Measurements from ENCODE around the gene NFU1. TPM values are rescaled to one million over a fixed set of nuclear protein-coding genes. Genes with fewer than 3 reads are reported as not detected.
"Not testable (repeated sequence)": the region's sequence is repeated elsewhere in the genome, so short reads cannot be mapped to it uniquely, and the experiment has no call there.

The NFU1 gene
- total RNA-seq, 1 donor from 2014 or later = 32.3 TPM

DNA sequence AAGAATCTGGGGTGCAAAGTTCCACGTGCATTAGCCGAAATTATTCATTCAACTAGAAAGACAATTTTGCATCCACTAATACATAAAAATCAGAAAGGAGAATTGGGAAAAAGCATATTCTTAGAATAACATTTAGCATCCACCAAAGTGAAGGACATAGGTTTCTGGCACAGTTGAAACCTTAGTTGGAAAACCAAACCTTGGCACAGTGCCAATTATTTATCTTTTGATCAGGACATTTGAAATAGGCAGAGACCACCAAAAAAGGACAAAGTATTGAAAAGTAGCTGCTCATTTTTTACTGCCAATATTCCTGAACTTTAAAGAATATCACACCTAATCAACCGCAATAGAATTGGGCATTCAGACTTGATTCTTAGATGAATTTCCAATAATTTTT, 25.5 kb upstream of the NFU1 start:
- intact Hi-C loops (cut with micrococcal nuclease) = no loop called here
- Mint-ChIP-seq H3K4me1 (peaks cover 9% of the 10 kb centered on the region), H3K4me3 (no peak overlapping the region), H3K27ac (no peak overlapping the region), H3K27me3 (no peaks in the 10 kb centered on the region), H3K36me3 (ENCODE audit: low read depth) (peaks cover 45% of the 10 kb centered on the region), H3K9me3 (no peaks in the 10 kb centered on the region)
- no peak for DNase-seq

DNA sequence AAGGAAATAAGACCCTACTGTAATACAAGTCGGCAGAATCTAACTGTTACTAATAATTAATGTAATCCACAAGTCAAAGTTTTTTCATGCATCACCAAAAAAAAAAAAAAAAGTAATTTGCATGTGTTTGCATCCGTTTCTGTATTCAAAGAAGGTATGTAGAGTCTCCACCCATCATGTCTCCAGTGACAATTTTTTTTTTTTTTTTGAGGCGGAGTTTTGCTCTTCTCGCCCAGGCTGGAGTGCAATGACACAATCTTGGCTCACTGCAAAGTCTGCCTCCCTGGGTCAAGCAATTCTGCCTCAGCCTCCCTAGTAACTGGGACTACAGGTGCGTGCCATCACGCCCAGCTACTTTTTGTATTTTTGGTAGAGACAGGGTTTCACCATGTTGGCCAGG, 24.2 kb upstream of the NFU1 start:
- no peaks in the 10 kb centered on the region for H3K27me3 Mint-ChIP-seq
- intact Hi-C loops (cut with micrococcal nuclease) = no loop called here
- H3K36me3 Mint-ChIP-seq (ENCODE audit: low read depth) = peaks cover 39% of the 10 kb centered on the region
- peaks cover 10% of the 10 kb centered on the region for H3K4me1 Mint-ChIP-seq
- H3K27ac Mint-ChIP-seq = no peak overlapping the region
- H3K9me3 Mint-ChIP-seq = no peaks in the 10 kb centered on the region
- H3K4me3 Mint-ChIP-seq = no peak overlapping the region
- DNase-seq = no peak

DNA sequence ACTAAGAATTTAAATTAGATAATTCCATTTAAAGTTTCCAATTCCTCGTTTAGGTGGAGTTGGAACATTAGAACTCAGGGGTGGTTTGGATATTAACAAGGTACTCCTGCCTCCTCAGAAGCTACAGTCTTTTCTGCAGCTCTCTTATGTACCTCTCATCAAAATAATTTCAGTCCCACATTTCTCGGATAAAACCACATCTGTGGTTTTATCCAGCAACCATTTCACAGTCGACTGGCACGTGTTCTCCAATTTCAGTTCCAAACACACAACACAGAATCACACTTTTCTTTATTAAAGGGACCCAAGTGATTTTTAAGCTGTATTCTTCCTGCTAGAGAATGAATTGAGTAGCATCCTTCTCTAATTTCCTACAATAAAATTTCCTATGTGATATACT, 22.7 kb upstream of the NFU1 start:
- Mint-ChIP-seq H3K36me3 (ENCODE audit: low read depth) (peaks cover 25% of the 10 kb centered on the region), H3K27ac (no peak overlapping the region), H3K27me3 (no peaks in the 10 kb centered on the region), H3K4me1 (peaks cover 8% of the 10 kb centered on the region), H3K9me3 (no peaks in the 10 kb centered on the region), H3K4me3 (no peak overlapping the region)
- DNase-seq = no peak
- intact Hi-C loops (cut with micrococcal nuclease) = no loop called here

DNA sequence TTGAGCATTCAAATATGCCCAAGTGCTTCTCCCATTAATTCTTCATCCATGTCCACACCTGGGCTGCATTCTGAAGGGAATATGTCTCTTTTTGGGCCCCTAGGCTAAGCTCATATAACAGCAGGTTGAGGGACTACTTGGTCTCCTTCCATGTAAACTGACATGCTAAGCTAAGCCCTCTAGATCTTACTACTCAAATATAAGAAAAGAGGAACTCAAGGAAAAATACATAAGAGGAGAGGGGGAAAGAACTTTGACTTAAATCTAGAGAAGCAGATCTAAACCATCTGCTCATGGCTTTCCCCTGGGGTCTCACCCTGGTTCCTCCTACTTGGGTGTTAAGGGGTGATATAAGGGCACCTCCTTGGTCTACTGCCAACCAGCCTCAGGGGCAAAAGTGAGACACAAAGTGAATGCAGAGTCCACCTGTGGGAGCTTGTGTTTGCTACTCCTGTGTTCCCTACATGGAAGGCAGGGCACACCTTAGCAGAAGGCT, 19.8 kb upstream of the NFU1 start:
- Mint-ChIP-seq H3K4me1 (peaks cover 19% of the 10 kb centered on the region), H3K27ac (no peak overlapping the region), H3K4me3 (no peak overlapping the region), H3K27me3 (peaks cover 4% of the 10 kb centered on the region), H3K36me3 (ENCODE audit: low read depth) (peaks cover 13% of the 10 kb centered on the region), H3K9me3 (no peaks in the 10 kb centered on the region)
- intact Hi-C loops (cut with micrococcal nuclease) = no loop called here
- no peak for DNase-seq

DNA sequence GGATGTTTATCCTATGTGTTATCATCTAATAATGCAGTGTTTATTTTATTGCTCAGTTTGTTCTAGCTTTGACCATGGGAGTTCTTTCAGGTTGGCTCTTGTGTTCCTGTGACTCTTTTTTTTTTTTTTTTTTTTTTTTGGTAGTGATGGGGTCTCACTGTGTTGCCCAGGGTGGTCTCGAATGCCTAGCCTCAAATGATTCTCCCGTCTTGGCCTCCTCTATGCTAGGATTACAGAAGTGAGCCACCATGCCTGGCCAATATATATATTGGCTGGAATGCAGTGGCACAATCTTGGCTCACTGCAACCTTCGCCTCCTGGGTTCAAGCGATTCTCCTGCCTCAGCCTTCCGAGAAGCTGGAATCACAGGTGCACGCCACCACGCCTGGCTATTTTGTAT, 18.9 kb upstream of the NFU1 start:
- Mint-ChIP-seq H3K4me1 (peaks cover 17% of the 10 kb centered on the region), H3K27me3 (peaks cover 4% of the 10 kb centered on the region), H3K27ac (no peak overlapping the region), H3K9me3 (no peaks in the 10 kb centered on the region), H3K36me3 (ENCODE audit: low read depth) (peaks cover 5% of the 10 kb centered on the region), H3K4me3 (no peak overlapping the region)
- DNase-seq = no peak
- intact Hi-C loops (cut with micrococcal nuclease) = no loop called here

DNA sequence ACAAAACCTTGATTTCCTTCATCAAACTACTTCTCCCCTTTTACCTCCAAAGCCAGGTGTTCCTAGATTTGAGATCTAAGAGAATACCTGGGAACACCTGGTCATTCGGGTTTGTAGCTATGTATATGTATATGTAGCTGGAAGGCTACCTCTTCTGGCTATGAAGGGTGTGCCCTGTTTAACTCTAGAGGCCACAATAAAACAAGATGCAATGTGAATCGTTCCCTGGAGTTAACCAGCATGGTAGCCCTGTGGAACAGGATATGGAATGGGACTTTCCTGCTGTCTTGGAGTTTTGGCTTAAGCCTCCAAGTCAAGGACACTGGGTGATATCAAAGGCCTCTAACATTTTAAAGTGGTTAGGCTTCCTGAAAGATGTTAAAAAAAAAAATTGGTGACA, 17.7 kb upstream of the NFU1 start:
- peaks cover 1% of the 10 kb centered on the region for H3K36me3 Mint-ChIP-seq (ENCODE audit: low read depth)
- no peak overlapping the region for H3K4me3 Mint-ChIP-seq
- intact Hi-C loops (cut with micrococcal nuclease) = no loop called here
- H3K4me1 Mint-ChIP-seq = peaks cover 17% of the 10 kb centered on the region
- no peaks in the 10 kb centered on the region for H3K9me3 Mint-ChIP-seq
- no peak for DNase-seq
- H3K27ac Mint-ChIP-seq = no peak overlapping the region
- H3K27me3 Mint-ChIP-seq = peaks cover 4% of the 10 kb centered on the region

DNA sequence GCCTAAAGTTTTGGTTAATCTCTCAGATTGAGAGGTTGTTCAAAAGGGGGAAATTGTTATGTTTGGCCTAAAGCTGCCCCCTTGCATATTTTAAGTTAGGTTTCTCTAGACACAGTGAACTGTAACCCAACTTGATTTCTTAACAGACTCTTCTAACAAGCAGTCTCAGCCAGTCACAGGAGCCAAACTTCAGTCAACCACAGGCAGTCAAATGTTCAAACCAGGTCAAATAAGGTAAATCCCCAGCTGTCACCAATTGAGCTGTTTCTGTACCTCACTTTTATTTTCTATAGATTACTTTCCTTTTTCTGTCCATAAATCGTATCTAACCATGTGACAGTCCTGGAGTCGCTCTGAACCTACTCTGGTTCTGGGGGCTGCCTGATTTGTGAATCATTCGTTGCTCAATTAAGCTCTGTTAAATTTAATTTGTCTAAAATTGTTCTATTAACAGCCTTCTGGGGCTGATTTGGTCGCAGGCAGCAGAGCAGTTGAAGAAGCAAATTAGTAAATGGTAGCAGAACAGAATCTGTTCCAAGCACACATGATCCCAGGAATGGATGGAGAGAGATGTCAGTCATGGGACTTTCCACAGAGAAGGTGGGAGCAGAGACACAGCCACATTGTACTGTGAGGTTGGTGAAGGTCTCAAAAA, 16.4 kb upstream of the NFU1 start:
- Mint-ChIP-seq H3K4me3 (no peak overlapping the region), H3K9me3 (no peaks in the 10 kb centered on the region)

DNA sequence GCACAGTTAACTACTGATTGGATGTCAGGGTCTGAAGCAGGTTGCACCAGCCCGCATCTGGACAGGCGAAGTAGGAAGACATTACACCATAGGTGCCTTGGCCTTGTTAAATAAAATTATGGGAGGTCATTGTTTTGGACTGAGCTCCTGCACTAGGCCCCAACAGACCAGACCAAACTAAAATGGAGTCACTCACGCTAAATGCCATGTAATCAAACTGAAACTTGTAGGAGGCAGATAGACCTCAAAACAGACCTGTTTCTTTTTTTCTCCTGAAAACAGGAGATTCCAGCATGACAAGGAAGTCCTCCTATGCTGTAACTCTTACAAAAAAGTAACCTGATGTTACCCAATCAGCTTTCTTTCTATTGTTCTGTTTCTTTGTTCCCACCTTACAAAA, 15.5 kb upstream of the NFU1 start:
- peaks cover 17% of the 10 kb centered on the region for H3K4me1 Mint-ChIP-seq
- no peaks in the 10 kb centered on the region for H3K36me3 Mint-ChIP-seq (ENCODE audit: low read depth)
- H3K27ac Mint-ChIP-seq = no peak overlapping the region
- DNase-seq = no peak
- H3K9me3 Mint-ChIP-seq = no peaks in the 10 kb centered on the region
- intact Hi-C loops (cut with micrococcal nuclease) = loop anchor here (1.0 to 2.0 kb wide), 2 partner anchors 15 to 56 kb away; partner anchors contain the start of gene NFU1
- no peak overlapping the region for H3K4me3 Mint-ChIP-seq
- peaks cover 7% of the 10 kb centered on the region for H3K27me3 Mint-ChIP-seq

More for the DNA sequence above, 16.4 kb upstream of the NFU1 start:
- intact Hi-C loops (cut with micrococcal nuclease) = loop anchor here (1.0 to 2.0 kb wide), 2 partner anchors 16 to 55 kb away; partner anchors contain the start of gene NFU1
- no peak for DNase-seq
- peaks cover 17% of the 10 kb centered on the region for H3K4me1 Mint-ChIP-seq
- peaks cover 4% of the 10 kb centered on the region for H3K27me3 Mint-ChIP-seq
- H3K27ac Mint-ChIP-seq = peak overlapping the region; percentile 35
- no peaks in the 10 kb centered on the region for H3K36me3 Mint-ChIP-seq (ENCODE audit: low read depth)

DNA sequence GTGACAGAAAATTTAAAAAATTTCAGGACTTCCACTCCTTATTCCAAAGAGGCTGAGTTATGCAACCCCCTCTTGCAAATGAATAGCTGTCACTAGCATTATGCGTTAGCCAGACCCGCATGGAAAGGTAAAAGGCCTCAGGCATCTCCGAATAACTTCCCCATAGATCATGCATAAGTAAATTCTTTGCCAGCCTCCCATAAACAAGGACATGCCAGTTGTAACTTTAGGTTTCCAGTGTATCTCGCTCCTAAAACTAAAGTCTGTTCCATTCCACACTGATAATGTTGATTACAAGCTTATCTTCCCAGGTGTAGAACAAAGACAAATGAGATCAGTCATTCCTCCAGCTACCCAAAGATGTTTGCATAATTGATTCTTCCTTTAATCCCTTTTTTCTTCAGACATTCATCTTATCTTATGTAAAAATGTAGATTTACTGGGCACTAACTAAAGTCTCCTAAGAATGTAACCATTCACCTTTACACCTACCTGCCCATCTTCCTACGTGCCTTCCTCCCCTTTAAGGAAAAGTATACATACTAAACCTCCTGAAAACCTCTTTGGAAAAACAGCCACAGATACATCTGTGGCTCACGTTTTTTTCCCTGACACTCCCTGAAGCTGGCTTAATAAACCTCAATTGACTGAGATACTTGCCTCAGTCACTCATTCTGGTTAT, 13.6 kb upstream of the NFU1 start:
- H3K36me3 Mint-ChIP-seq (ENCODE audit: low read depth) = no peaks in the 10 kb centered on the region
- intact Hi-C loops (cut with micrococcal nuclease) = no loop called here
- H3K4me3 Mint-ChIP-seq = no peak overlapping the region
- no peak for DNase-seq
- peaks cover 7% of the 10 kb centered on the region for H3K27me3 Mint-ChIP-seq
- no peak overlapping the region for H3K27ac Mint-ChIP-seq
- no peaks in the 10 kb centered on the region for H3K9me3 Mint-ChIP-seq
- peaks cover 14% of the 10 kb centered on the region for H3K4me1 Mint-ChIP-seq

DNA sequence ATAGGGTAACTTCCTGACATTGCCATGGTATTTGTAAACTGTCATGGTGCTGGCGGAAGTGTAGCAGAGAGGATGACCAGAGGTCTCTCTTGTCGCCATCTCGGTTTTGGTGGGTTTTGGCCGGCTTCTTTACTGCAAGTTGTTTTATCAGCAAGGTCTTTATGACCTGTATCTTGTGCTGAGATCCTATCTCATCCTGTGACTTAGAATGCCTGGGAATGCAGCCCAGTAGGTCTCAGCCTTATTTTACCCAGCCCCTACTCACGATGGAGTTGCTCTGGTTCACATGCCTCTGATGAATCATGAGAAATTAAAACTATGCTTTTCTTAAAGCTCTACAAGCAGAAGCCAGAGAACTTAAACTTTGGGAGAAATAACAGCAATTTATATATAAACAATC, 12.7 kb upstream of the NFU1 start:
- peaks cover 14% of the 10 kb centered on the region for H3K4me1 Mint-ChIP-seq
- H3K27me3 Mint-ChIP-seq = peaks cover 7% of the 10 kb centered on the region
- no peaks in the 10 kb centered on the region for H3K36me3 Mint-ChIP-seq (ENCODE audit: low read depth)
- H3K27ac Mint-ChIP-seq = no peak overlapping the region
- H3K9me3 Mint-ChIP-seq = no peaks in the 10 kb centered on the region
- no peak for DNase-seq
- intact Hi-C loops (cut with micrococcal nuclease) = no loop called here
- no peak overlapping the region for H3K4me3 Mint-ChIP-seq

DNA sequence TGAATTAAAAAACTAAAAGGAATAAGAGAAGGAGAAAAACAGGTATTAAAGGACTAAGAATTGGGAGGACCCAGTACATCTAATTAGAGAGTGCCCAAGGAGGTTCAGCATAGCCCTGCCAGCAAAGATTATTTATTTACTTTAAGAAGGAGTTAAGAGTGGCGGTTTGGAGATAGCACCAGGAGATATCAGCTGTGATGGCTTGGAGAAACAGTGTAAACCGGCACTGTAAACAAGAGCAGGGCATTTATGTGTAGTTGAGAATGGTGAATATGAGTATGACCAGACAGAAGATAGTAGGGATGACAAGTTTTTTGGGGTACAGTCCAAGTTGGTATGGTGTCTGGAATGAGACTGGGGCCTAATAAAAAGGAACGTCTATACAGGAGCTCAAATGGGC, 6.4 kb upstream of the NFU1 start:
- H3K4me1 Mint-ChIP-seq; H3K27me3 Mint-ChIP-seq; H3K4me3 Mint-ChIP-seq; H3K27ac Mint-ChIP-seq; H3K9me3 Mint-ChIP-seq; intact Hi-C loops (cut with micrococcal nuclease); H3K36me3 Mint-ChIP-seq (ENCODE audit: low read depth); DNase-seq: not testable (repeated sequence)

DNA sequence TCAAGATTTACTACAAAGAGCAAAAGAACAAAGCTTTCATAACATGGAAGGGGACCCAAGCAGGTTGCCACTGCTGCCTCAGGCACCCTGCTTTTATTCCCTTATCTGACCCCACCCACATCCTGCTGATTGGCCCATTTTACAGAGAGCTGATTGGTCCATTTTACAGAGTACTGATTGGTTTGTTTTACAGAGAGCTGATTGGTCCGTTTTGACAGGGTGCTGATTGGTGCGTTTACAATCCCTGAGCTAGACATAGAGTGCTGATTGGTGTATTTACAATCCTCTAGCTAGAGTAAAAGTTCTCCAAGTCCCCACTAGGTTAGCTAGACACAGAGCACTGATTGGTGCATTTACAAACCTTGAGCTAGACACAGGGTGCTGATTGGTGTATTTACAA, 2.3 kb upstream of the NFU1 start:
- H3K27ac Mint-ChIP-seq = peak overlapping the region; percentile 10
- not testable (repeated sequence) for H3K27me3 Mint-ChIP-seq; H3K9me3 Mint-ChIP-seq; H3K4me3 Mint-ChIP-seq; H3K36me3 Mint-ChIP-seq (ENCODE audit: low read depth)
- peak; percentile 63 for DNase-seq
- H3K4me1 Mint-ChIP-seq = peaks cover 17% of the 10 kb centered on the region
- intact Hi-C loops (cut with micrococcal nuclease) = loop anchor here (5.0 kb wide), 3 partner anchors 38 to 188 kb away; no protein-coding TSS in a partner anchor

DNA sequence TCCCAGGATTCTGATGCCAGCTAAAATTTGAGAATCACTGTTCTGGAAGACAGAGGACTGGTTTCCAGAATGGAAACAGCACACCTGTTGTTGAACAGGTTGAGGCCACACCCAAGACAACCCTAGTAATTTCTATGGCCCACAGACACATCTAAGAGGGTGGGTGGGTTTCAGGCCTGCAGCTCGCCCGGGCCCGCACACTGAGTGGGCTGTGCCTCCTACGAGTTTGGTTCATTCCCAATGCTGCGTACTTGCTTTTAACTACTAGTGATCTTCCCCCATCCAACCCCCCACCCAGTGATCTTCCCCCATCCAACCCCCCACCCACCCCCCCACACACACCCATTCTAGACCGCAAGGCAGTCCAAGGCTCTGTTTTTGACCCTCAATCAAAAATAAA, 1.3 kb upstream of the NFU1 start:
- peak overlapping the region; percentile 23 for H3K4me3 Mint-ChIP-seq
- H3K9me3 Mint-ChIP-seq = peaks cover 4% of the 10 kb centered on the region
- no peak for DNase-seq
- H3K4me1 Mint-ChIP-seq = peaks cover 17% of the 10 kb centered on the region
- H3K27ac Mint-ChIP-seq = peak overlapping the region; percentile 98
- intact Hi-C loops (cut with micrococcal nuclease) = loop anchor here (5.0 kb wide), 3 partner anchors 39 to 189 kb away; no protein-coding TSS in a partner anchor
- H3K27me3 Mint-ChIP-seq = no peaks in the 10 kb centered on the region
- peaks cover 4% of the 10 kb centered on the region for H3K36me3 Mint-ChIP-seq (ENCODE audit: low read depth)

DNA sequence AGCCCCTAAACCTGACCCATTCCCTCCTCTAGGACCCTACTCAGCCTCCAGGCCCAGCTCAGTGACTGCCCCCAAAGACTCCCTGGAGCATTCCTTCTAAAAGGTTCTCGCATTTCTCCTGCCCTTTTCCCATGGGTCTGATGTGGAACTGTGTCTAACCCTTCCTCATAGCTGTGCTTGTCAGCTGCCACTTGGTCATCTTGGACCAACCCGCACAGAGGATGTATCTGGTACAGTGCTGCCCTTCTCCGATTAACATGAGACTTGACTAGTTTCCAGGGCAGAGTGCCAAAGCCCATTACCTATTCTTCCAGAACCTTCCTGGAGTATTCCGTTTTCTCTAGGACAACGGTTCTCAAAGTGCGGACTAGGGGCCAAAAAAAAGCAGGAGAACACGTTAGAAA, 518 bp upstream of the NFU1 start:
- peak overlapping the region; percentile 95 for H3K4me3 Mint-ChIP-seq
- intact Hi-C loops (cut with micrococcal nuclease) = loop anchor here (1.0 to 5.0 kb wide), 7 partner anchors 16 to 392 kb away; partner anchors contain the start of genes GFPT1 and GMCL1
- peaks cover 4% of the 10 kb centered on the region for H3K9me3 Mint-ChIP-seq
- peaks cover 17% of the 10 kb centered on the region for H3K4me1 Mint-ChIP-seq
- no peak for DNase-seq
- peak overlapping the region; percentile 98 for H3K27ac Mint-ChIP-seq
- H3K36me3 Mint-ChIP-seq (ENCODE audit: low read depth) = peaks cover 4% of the 10 kb centered on the region
- no peaks in the 10 kb centered on the region for H3K27me3 Mint-ChIP-seq
